CD4-positive, alpha-beta memory T cell (primary cell): ENCODE results near the gene PTPRR. TPM values are rescaled to one million over a fixed set of nuclear protein-coding genes. Genes with fewer than 3 reads are reported as not detected.

ENCODE experiments used
- CTCF ChIA-PET: fragments of 350-600 bp; sonication (Branson Sonifier 250); formaldehyde crosslinking; loops from one replicate; lab custom pipeline; 2021; ENCODE audit warnings: inconsistent platforms; ENCODE audit not compliant: partially characterized antibody; lab: Charles Lee
- POLR2A ChIA-PET: fragments of 350-600 bp; sonication (Branson Sonifier 250); formaldehyde crosslinking; loops from one replicate; lab custom pipeline; 2021; ENCODE audit not compliant: partially characterized antibody; lab: Charles Lee
- DNase-seq, 5 donors: peaks; one replicate each; pipeline versions ENCODE4 v3.0.0 to v3.0.0-alpha.2; 2020 to 2022; ENCODE audit warnings: mixed read lengths in 1 of 5
- H3K27ac ChIP-seq: one replicate; pipeline ENCODE4 v1.7.0; 2013; ENCODE audit warnings: low read depth, low read length
- H3K27me3 ChIP-seq: 2 replicates; pipeline ENCODE4 v1.7.0; 2013; ENCODE audit warnings: mild to moderate bottlenecking, low read length, moderate library complexity; ENCODE audit not compliant: insufficient read depth
- H3K36me3 ChIP-seq: 2 replicates; pipeline ENCODE4 v1.7.0; 2013; ENCODE audit warnings: mild to moderate bottlenecking, low read length, moderate library complexity; ENCODE audit not compliant: insufficient read depth
- H3K4me1 ChIP-seq: 2 replicates; pipeline ENCODE4 v1.7.0; 2013; ENCODE audit warnings: mild to moderate bottlenecking, low read length, moderate library complexity; ENCODE audit not compliant: insufficient read depth
- H3K4me3 ChIP-seq, 2 donors: one replicate each; pipeline ENCODE4 v1.7.0; 2013; ENCODE audit warnings: low read length in 2 of 2, mild to moderate bottlenecking in 1 of 2
- H3K9me3 ChIP-seq, 2 donors: one replicate each; pipeline ENCODE4 v1.7.0; 2013; ENCODE audit warnings: low read length in 2 of 2, control low read depth in 1 of 2; ENCODE audit not compliant: control insufficient read depth in 1 of 2
- H3K27ac Mint-ChIP-seq, 7 donors: one replicate each; pipeline ENCODE4 v1.8.0; 2020 to 2021; ENCODE audit warnings: mixed read lengths in 7 of 7, mild to moderate bottlenecking in 6 of 7, inconsistent platforms in 3 of 7, moderate library complexity in 3 of 7
- H3K27me3 Mint-ChIP-seq, 2 donors: one replicate each; pipeline ENCODE4 v1.8.0; 2020 to 2021; ENCODE audit warnings: mixed read lengths in 2 of 2
- H3K36me3 Mint-ChIP-seq, 2 donors: one replicate each; pipeline ENCODE4 v1.8.0; 2020 to 2021; ENCODE audit warnings: mixed read lengths in 2 of 2, inconsistent platforms in 1 of 2, mild to moderate bottlenecking in 1 of 2
- H3K4me1 Mint-ChIP-seq, 4 donors: one replicate each; pipeline ENCODE4 v1.8.0; 2020 to 2021; ENCODE audit warnings: mixed read lengths in 4 of 4, mild to moderate bottlenecking in 1 of 4
- H3K4me3 Mint-ChIP-seq, 8 donors: one replicate each; pipeline ENCODE4 v1.8.0; 2020 to 2021; ENCODE audit warnings: mixed read lengths in 8 of 8, mild to moderate bottlenecking in 7 of 8, moderate library complexity in 6 of 8, inconsistent platforms in 3 of 8
- H3K9me3 Mint-ChIP-seq, 8 donors: one replicate each; pipeline ENCODE4 v1.8.0; 2020 to 2021; ENCODE audit warnings: mixed read lengths in 8 of 8, mild to moderate bottlenecking in 5 of 8, inconsistent platforms in 3 of 8, moderate library complexity in 1 of 8
- intact Hi-C: fragments of 100-400 bp; cut with micrococcal nuclease; formaldehyde crosslinking; loops from one replicate; pipeline ENCODE4 v1.15.1; 2023
- polyA plus RNA-seq, 2 donors: library from polyadenylated mRNA; unstranded; fragments of 300-500 nt; fragmentation: Illumina TruSeq; gene quantifications; one replicate each; pipeline ENCODE4 v1.2.3, GENCODE V29; 2021
- total RNA-seq, 2 experiments: library from RNA; stranded (reverse); gene quantifications; one replicate each; pipeline ENCODE4 v1.2.3, GENCODE V29; 2021

PTPRR gene
- total and polyA plus RNA-seq, 4 experiments from 2014 or later: not detected

DNA sequence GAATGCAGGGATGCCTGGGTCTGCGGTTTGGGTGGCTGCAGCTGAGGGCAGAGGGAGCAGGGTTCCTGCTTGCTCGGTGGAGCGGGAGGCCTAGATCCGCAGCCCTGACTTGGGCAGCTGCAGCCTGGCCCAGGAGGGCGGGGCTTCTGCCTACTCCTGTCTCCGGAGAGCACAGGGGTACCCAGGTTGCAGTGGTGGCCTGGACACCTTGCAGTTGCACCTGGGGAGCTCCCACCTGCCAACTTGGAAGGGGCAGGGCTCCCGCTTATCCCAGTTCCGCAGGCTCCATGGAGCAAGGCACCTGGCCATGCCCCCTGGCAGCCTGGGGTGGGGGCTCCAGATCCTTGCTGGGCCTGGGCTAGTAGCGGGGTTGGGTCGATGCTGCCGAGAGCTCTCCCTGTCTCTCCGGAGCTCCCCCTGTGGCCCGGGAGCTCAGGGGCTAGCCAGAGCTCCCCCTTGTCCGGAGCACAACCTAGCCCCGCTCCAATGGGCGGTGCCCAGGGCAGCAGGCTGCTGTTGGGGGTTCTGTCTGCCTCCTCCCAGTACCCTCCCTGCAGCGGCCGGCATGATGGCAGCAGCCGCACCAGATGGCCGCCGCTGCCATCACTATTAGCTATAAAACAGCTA is 136.4 kb downstream of the PTPRR start:
- POLR2A ChIA-PET: no interaction called here
- intact Hi-C loops: no loop called here

DNA sequence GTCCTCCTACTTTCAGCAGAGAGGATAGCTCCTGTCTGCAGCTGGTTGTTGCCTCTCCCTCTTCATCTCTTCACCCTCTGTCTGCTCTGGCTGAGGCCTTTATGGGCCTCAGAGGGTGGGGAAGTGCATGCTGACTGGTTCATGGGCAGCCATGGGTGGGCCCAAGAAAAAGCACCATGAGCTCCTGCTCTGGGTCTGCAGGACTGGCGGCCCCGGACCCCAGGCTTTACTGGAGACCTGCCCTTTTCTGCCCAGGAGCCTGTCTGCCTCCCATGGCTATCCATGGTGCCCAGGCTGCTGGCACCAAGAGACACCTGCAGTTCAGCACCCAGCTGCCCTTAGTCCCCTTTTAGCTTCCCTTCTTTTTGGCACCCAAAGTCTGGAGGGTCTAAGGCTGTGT is 137.1 kb downstream of the PTPRR start:
- Histone ChIP-seq H3K27ac (no peak overlapping the region), H3K4me1 (no peaks in the 10 kb centered on the region), H3K9me3 (no peaks in the 10 kb centered on the region), H3K4me3 (no peak overlapping the region), H3K36me3 (no peaks in the 10 kb centered on the region), H3K27me3 (no peaks in the 10 kb centered on the region)
- H3K27ac Mint-ChIP-seq: no peak overlapping the region
- H3K27me3 Mint-ChIP-seq: no peaks in the 10 kb centered on the region
- H3K4me3 Mint-ChIP-seq: no peak overlapping the region
- ChIA-PET POLR2A (no interaction called here), CTCF (no interaction called here)
- no peaks in the 10 kb centered on the region for H3K4me1 Mint-ChIP-seq
- intact Hi-C loops: no loop called here
- H3K36me3 Mint-ChIP-seq: no peaks in the 10 kb centered on the region
- no peak for DNase-seq
- peaks cover 0 to 10% (median 2%) of the 10 kb centered on the region in 8 donors for H3K9me3 Mint-ChIP-seq

More for the DNA sequence above, 136.4 kb downstream of the PTPRR start:
- no peaks in the 10 kb centered on the region for H3K27me3 ChIP-seq
- H3K9me3 ChIP-seq: no peaks in the 10 kb centered on the region
- no peaks in the 10 kb centered on the region for H3K36me3 ChIP-seq
- H3K27me3 Mint-ChIP-seq: no peaks in the 10 kb centered on the region
- H3K4me1 ChIP-seq: no peaks in the 10 kb centered on the region
- CTCF ChIA-PET: no interaction called here
- peaks cover 0 to 10% (median 2%) of the 10 kb centered on the region in 8 donors for H3K9me3 Mint-ChIP-seq
- no peak overlapping the region for H3K4me3 ChIP-seq
- no peak overlapping the region for H3K4me3 Mint-ChIP-seq
- no peaks in the 10 kb centered on the region for H3K36me3 Mint-ChIP-seq
- no peaks in the 10 kb centered on the region for H3K4me1 Mint-ChIP-seq
- no peak for DNase-seq
- no peak overlapping the region for H3K27ac Mint-ChIP-seq
- H3K27ac ChIP-seq: no peak overlapping the region

DNA sequence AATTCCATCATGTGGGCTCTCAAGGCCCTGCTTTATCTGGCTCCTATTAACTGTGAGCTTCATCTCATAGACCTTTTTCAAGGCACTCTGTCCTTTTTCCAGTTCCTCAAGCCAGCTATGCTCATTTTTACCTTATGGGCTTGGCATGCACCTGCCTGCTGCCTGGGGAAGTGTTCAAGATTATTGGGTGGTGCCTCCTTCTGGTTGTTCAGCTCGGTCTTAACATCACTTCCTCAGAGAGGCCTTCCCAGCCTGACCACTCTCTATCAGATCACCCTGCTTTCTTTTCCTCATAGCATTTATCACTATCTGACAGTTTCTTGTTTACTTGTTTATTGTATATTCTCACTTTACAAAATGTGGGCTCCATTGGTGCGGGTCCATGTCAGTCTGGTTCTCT is 141.3 kb downstream of the PTPRR start:
- DNase-seq: no peak
- Histone ChIP-seq H3K36me3 (no peaks in the 10 kb centered on the region), H3K9me3 (no peaks in the 10 kb centered on the region), H3K4me1 (no peaks in the 10 kb centered on the region), H3K27ac (no peak overlapping the region), H3K4me3 (no peak overlapping the region), H3K27me3 (no peaks in the 10 kb centered on the region)
- POLR2A ChIA-PET: no interaction called here
- CTCF ChIA-PET: no interaction called here
- Mint-ChIP-seq H3K4me1 (no peaks in the 10 kb centered on the region), H3K9me3 (peaks cover 0 to 11% (median 2%) of the 10 kb centered on the region in 8 donors), H3K4me3 (no peak overlapping the region), H3K36me3 (no peaks in the 10 kb centered on the region), H3K27me3 (no peaks in the 10 kb centered on the region), H3K27ac (no peak overlapping the region)
- intact Hi-C loops: no loop called here

DNA sequence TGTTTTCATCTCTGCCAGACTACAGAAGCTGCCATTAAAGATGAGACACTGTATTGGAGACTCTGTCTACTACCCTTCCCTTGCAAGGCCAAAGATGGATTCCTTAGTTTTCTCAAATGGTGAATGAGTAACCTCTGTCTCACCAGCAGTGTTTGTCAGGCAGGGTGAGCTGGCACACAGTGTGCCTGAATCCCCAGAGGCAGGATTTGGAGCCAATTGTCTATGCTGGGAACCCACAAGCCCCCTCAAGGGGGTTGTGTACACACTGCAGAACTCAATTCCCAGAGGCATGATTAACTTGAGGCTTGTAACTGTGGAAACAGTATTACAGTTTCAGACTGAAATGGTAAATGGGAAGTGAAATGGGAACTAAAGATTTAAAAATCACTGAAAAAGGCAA is 146.5 kb downstream of the PTPRR start:
- no peaks in the 10 kb centered on the region for H3K27me3 Mint-ChIP-seq
- no peaks in the 10 kb centered on the region for H3K27me3 ChIP-seq
- peaks cover 0 to 1% (median 0%) of the 10 kb centered on the region in 8 donors for H3K9me3 Mint-ChIP-seq
- DNase-seq: no peak
- H3K9me3 ChIP-seq: no peaks in the 10 kb centered on the region
- H3K36me3 ChIP-seq: no peaks in the 10 kb centered on the region
- CTCF ChIA-PET: no interaction called here
- H3K27ac Mint-ChIP-seq: no peak overlapping the region
- no peaks in the 10 kb centered on the region for H3K4me1 Mint-ChIP-seq
- H3K4me3 Mint-ChIP-seq: no peak overlapping the region
- intact Hi-C loops: no loop called here
- no peaks in the 10 kb centered on the region for H3K4me1 ChIP-seq
- H3K4me3 ChIP-seq: no peak overlapping the region
- POLR2A ChIA-PET: no interaction called here
- no peak overlapping the region for H3K27ac ChIP-seq
- no peaks in the 10 kb centered on the region for H3K36me3 Mint-ChIP-seq

DNA sequence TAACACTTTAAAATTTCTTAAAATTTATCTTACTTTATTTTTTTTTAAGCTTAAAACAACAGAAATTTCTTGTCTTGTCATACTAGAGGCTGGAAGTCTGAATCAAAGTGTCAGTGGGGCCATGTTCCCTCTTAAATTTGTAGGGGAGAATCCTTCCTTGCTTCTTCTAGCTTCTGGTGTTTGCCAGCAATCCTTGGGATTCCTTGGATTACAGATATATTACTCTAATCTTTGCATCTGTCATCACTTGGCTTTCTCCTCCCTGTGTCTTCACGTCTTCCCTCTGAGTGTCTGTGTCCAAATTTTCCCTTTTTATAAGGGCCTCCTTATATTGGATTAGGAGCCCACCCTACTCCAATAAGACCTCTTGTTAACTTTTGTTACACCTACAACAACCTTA is 147.7 kb downstream of the PTPRR start:
- CTCF ChIA-PET: no interaction called here
- intact Hi-C loops: no loop called here
- Histone ChIP-seq H3K27me3 (no peaks in the 10 kb centered on the region), H3K27ac (no peak overlapping the region), H3K4me1 (no peaks in the 10 kb centered on the region), H3K9me3 (no peaks in the 10 kb centered on the region), H3K4me3 (no peak overlapping the region), H3K36me3 (no peaks in the 10 kb centered on the region)
- Mint-ChIP-seq H3K4me1 (no peaks in the 10 kb centered on the region), H3K27me3 (no peaks in the 10 kb centered on the region), H3K36me3 (no peaks in the 10 kb centered on the region), H3K9me3 (peaks cover 0 to 3% (median 0%) of the 10 kb centered on the region in 8 donors), H3K27ac (no peak overlapping the region), H3K4me3 (no peak overlapping the region)
- POLR2A ChIA-PET: no interaction called here
- no peak for DNase-seq

DNA sequence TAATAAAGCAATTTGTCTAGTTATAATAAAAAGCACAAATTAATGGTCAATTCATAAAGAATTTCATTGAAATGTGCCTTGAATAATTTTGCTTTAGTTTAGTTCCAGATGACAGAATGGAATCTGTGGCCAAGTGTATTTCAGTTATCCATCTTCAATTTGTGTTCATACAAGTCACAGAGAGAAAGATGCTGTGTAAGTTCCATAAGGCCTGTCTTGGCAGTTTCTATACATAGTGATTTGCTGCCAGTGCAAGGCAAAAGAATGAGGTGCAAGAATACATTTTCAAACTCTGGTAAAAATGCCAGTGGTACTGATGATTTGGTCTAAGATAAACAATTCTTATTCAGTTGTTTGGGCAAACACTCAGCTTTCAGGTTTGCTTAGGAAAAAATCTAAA is 149.0 kb downstream of the PTPRR start:
- POLR2A ChIA-PET: no interaction called here
- Histone ChIP-seq H3K4me3 (no peak overlapping the region), H3K4me1 (no peaks in the 10 kb centered on the region), H3K36me3 (no peaks in the 10 kb centered on the region), H3K27me3 (no peaks in the 10 kb centered on the region), H3K27ac (no peak overlapping the region), H3K9me3 (no peaks in the 10 kb centered on the region)
- DNase-seq: no peak
- CTCF ChIA-PET: no interaction called here
- H3K4me1 Mint-ChIP-seq: no peaks in the 10 kb centered on the region
- no peaks in the 10 kb centered on the region for H3K27me3 Mint-ChIP-seq
- H3K9me3 Mint-ChIP-seq: peaks cover 0 to 7% (median under 1%) of the 10 kb centered on the region in 8 donors
- H3K27ac Mint-ChIP-seq: no peak overlapping the region
- H3K36me3 Mint-ChIP-seq: no peaks in the 10 kb centered on the region
- intact Hi-C loops: no loop called here
- no peak overlapping the region for H3K4me3 Mint-ChIP-seq

DNA sequence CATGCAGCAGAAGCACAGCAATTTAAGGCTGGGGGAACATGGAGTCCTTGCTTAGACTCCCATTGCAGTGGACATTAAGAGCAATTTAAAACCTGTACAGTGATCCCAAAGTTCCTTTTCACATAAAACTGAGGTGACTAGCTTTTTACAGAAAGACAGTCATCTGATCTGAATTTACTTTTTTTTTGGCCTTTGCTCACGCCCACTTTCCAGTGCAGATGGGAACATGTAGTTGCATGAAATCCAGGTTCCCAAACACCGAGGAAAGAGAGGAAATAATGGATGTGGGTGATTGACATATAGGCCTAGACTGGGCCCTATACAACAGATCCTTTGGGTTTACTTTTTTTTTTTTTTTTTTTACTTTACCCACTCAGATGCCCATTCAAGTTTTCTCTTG is 156.9 kb downstream of the PTPRR start:
- no peak overlapping the region for H3K27ac Mint-ChIP-seq
- H3K4me1 ChIP-seq: no peaks in the 10 kb centered on the region

More for the DNA sequence above, 156.9 kb downstream of the PTPRR start:
- ChIA-PET POLR2A (no interaction called here), CTCF (no interaction called here)
- Histone ChIP-seq H3K9me3 (no peaks in the 10 kb centered on the region), H3K36me3 (no peaks in the 10 kb centered on the region), H3K4me3 (no peak overlapping the region), H3K27me3 (no peaks in the 10 kb centered on the region), H3K27ac (no peak overlapping the region)
- H3K4me1 Mint-ChIP-seq: no peaks in the 10 kb centered on the region
- intact Hi-C loops: no loop called here
- peaks cover 2 to 3% of the 10 kb centered on the region in 2 donors for H3K27me3 Mint-ChIP-seq
- H3K4me3 Mint-ChIP-seq: no peak overlapping the region
- no peak for DNase-seq
- H3K36me3 Mint-ChIP-seq: no peaks in the 10 kb centered on the region
- H3K9me3 Mint-ChIP-seq: peaks cover 0 to 18% (median 0%) of the 10 kb centered on the region in 8 donors
